NCI-H510A treated with DMSO at 0.1 percent for 48 hours (cell line): ENCODE results near the gene MOK.
"Not testable (repeated sequence)": the region's sequence is repeated elsewhere in the genome, so short reads cannot be mapped to it uniquely, and the experiment has no call there.

Source experiments
- DNase-seq: peaks from one replicate; lab custom pipeline; 2025; lab: John Stamatoyannopoulos, UW

The MOK gene

GRCh38 chr14:102304611-102305506 lies at the start of gene MOK:
Gene MOK (minus strand): TSS chr14:102305164. CDS start chr14:102304968, 196 bp downstream.
- DNase-seq, result peak; percentile 96

GRCh38 chr14:102353126-102353619 lies 48.2 kb upstream of the MOK start:
- no peak for DNase-seq

- no peak for DNase-seq
Measured at GRCh38 chr14:102352213-102352612, 47.2 kb upstream of the MOK start.

GRCh38 chr14:102351593-102351992 lies 46.6 kb upstream of the MOK start:
- not testable (repeated sequence) for DNase-seq

GRCh38 chr14:102351023-102351422 lies 46.1 kb upstream of the MOK start:
- no peak for DNase-seq

- DNase-seq, result no peak
Measured at GRCh38 chr14:102348376-102348775, 43.4 kb upstream of the MOK start.

GRCh38 chr14:102346645-102347044 lies 41.7 kb upstream of the MOK start:
- no peak for DNase-seq

GRCh38 chr14:102345232-102345631 lies 40.3 kb upstream of the MOK start:
- no peak for DNase-seq

- no peak for DNase-seq
Measured at GRCh38 chr14:102344485-102344884, 39.5 kb upstream of the MOK start.

GRCh38 chr14:102344084-102344483 lies 39.1 kb upstream of the MOK start:
- DNase-seq, result no peak

GRCh38 chr14:102342238-102342637 lies 37.3 kb upstream of the MOK start:
- DNase-seq, result no peak

- DNase-seq, result no peak
Measured at GRCh38 chr14:102341566-102341965, 36.6 kb upstream of the MOK start.

- DNase-seq, result no peak
Measured at GRCh38 chr14:102338724-102339123, 33.8 kb upstream of the MOK start.

GRCh38 chr14:102335163-102335562 lies 30.2 kb upstream of the MOK start:
- no peak for DNase-seq

- no peak for DNase-seq
Measured at GRCh38 chr14:102333795-102334705, 29.1 kb upstream of the MOK start.

- no peak for DNase-seq
Measured at GRCh38 chr14:102333390-102333789, 28.4 kb upstream of the MOK start.

GRCh38 chr14:102330806-102331205 lies 25.8 kb upstream of the MOK start:
- no peak for DNase-seq

GRCh38 chr14:102329381-102329780 lies 24.4 kb upstream of the MOK start:
- DNase-seq, result not testable (repeated sequence)

GRCh38 chr14:102326583-102326982 lies 21.6 kb upstream of the MOK start:
- no peak for DNase-seq

- DNase-seq, result no peak
Measured at GRCh38 chr14:102325791-102326345, 20.9 kb upstream of the MOK start.

- DNase-seq, result peak; percentile 36
Measured at GRCh38 chr14:102323102-102323501, 18.1 kb upstream of the MOK start.
